RCC 7860 (cell line): ENCODE measurements around the gene TMEM220.
"Not testable (repeated sequence)": the region's sequence is repeated elsewhere in the genome, so short reads cannot be mapped to it uniquely, and the experiment has no call there.

Experiments
- DNase-seq: peaks from one replicate; pipeline ENCODE4 v3.0.0-alpha.2; 2015; ENCODE audit warnings: low spot score
- FAIRE-seq: peaks from 2 replicates; lab custom pipeline; 2012; peaks lifted over from hg19 to GRCh38; lab: Jason Lieb, UNC

Gene TMEM220

DNA sequence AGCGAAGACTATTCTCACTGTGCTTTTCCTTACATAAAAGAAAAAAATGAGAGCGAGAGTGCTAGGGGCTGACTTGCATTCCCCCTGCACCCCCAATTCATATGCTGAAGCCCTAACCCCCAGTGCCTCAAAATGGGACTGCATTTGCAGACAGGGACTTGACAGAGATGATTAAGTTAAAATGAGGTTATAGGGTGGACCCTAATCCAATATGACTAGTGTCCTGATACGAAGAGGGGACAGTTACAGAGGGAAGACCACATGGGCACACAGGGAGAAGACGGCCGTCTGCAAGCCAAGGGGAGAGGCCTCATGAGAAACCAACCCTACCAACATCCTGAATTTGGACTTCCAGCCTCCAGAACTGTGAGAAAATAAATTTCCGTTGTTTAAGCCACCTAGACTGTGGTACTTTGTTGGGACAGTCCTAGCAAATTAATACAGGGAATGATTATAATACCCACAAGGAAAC is 1.6 kb upstream of the TMEM220 start:
- FAIRE-seq (no peak), DNase-seq (no peak)

- not testable (repeated sequence) for FAIRE-seq, DNase-seq
These were observed 424 bp upstream of the TMEM220 start for GRCh38 chr17:10730247-10730646.

DNA sequence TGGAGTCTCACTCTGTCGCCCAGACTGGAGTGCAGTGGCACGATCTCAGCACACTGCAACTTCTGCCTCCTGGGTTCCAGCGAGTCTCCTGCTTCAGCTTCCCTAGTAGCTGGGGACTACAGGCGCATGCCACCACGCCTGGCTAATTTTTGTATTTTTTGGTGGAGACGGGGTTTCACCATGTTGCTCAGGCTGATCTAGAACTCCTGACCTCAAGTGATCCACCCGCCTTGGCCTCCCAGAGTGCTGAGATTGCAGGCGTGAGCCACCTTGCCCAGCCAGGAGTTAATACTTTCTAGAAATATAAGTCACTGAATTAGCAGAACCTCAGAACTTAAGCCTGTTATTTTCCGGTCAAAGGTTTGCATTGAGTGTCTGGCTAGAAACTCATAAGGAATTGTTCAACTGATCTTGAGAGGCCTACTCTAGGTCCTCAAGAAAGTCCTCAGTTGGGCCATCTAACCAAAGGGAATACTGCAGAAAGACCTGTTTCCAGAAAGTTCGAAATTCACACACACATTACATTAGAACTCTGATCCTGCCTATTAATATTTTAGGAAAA is 1.4 kb downstream of the TMEM220 start:
- DNase-seq, result no peak
- FAIRE-seq, result no peak

DNA sequence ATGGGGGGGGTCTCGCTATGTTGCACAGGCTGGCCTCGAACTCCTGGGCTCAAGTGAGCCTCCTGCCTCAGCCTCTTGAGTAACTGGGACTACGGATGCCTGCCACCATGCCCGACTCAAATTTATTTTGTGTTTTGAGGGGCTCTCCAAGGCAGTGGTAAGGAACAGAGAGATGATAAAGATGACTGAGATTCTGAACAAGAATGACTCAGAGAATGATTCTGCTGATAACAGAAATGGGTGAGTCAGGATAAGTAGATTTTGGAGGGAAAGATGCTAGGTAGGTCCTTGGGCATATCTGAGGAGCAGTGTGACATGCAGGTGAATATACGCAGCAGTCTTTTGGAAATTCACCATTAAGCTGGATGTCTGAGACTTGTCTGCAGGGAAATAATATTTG is 2.6 kb downstream of the TMEM220 start:
- FAIRE-seq (no peak), DNase-seq (peak; percentile 5)

DNA sequence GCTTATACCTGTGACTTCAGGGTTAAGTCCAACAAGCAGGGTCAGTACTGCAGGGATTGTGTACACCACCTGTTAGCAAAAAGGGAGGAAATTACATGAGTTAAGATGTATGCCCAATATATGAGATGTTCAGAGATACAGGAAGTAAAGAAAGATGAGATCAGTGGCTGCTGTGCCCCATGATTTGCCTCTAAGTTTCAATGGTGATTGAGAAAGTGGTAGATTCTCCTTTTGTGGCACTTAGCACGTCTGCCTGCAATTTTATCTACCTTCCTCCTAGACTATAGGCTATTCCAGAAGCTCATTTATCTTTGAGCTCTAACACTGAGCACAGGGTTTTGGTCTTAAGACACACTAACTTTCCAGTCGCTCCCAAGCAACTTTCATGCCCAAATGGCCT is 3.6 kb downstream of the TMEM220 start:
- FAIRE-seq (no peak), DNase-seq (no peak)

- FAIRE-seq (no peak), DNase-seq (no peak)
These were observed 4.6 kb downstream of the TMEM220 start for GRCh38 chr17:10725262-10725661.

GRCh38 chr17:10724546-10725195 is 5.2 kb downstream of the TMEM220 start:
- no peak for FAIRE-seq
- DNase-seq, result no peak

DNA sequence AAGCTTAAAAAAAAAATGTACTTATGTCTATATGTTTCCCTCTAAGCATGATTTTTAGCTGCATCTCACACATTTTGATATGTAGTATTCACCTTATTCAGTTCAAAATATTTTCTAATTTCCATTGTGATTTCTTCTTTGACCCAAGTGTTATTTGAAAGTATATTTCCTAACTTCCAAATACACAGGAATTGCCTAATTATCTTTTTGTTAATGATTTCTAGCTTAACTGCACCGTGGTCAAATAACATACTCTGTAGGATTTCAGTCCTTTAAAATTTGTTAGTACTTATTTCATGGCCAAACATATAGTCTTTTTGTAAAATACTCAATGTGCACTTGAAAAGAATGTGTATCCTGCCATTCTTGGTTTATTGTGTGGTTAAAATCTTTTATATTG is 11.3 kb downstream of the TMEM220 start:
- DNase-seq (no peak), FAIRE-seq (no peak)

GRCh38 chr17:10716218-10716617 is 13.6 kb downstream of the TMEM220 start:
- DNase-seq (no peak), FAIRE-seq (no peak)

DNA sequence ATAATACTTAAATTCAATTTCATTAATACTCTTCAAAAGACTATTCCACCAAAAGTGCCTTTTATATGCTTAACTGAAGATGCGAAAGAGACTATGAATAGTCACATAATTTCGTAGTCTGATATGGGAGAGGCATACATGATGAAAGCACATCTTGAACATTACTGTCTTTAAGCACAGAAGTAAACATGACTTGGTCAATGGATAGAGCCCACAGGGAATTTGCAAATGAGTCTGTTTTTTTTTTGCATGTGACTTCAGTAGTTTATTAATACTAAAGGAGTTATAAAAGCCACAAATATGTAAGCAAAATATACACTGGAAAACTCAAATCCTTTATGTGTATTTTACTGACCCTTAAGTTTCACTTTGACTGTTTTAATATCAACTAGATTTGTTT is 16.5 kb downstream of the TMEM220 start:
- DNase-seq, result no peak
- no peak for FAIRE-seq

GRCh38 chr17:10705727-10706126 is 24.1 kb downstream of the TMEM220 start:
- FAIRE-seq (no peak), DNase-seq (no peak)

DNA sequence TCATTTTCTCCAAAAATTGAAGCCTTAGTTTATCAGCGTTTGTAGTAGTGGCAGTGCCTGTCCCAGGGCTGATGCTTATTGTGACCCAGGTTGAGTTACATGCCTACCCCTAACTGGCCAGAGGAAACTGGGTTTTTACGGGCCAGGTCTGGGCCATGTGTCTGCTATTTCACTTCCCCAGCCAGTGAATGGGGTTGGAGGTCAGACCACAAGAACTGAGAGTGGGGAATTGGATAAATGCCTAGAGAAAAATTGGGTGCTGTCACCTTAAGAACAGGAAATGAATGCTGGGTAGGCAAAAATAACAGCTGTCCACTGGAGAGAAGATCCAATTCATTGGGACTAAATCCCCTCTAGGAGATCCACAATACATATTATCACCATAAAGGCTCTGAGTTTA is 27.2 kb downstream of the TMEM220 start:
- DNase-seq, result no peak
- FAIRE-seq, result no peak

DNA sequence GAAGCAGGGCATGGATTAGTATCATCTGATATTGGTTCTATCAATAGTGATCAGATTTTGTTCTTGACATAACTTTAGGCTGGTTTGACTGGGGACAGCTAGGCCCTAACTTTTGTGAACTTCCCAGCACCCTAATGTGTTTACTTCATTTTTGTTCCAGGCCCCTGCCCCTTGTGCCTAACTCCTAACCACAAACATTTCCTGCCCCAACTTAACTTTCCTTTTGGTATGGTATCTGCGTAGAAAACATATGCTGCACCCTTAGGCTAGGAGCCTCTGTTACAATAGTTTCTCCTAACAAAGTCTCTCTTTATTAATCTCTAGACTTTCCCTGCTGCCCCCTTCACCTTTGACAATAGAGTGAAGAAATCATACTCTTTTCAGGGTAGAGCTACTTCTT is 30.0 kb downstream of the TMEM220 start:
- no peak for DNase-seq
- FAIRE-seq, result no peak

GRCh38 chr17:10698096-10698818 is 31.6 kb downstream of the TMEM220 start:
- DNase-seq (no peak), FAIRE-seq (no peak)

DNA sequence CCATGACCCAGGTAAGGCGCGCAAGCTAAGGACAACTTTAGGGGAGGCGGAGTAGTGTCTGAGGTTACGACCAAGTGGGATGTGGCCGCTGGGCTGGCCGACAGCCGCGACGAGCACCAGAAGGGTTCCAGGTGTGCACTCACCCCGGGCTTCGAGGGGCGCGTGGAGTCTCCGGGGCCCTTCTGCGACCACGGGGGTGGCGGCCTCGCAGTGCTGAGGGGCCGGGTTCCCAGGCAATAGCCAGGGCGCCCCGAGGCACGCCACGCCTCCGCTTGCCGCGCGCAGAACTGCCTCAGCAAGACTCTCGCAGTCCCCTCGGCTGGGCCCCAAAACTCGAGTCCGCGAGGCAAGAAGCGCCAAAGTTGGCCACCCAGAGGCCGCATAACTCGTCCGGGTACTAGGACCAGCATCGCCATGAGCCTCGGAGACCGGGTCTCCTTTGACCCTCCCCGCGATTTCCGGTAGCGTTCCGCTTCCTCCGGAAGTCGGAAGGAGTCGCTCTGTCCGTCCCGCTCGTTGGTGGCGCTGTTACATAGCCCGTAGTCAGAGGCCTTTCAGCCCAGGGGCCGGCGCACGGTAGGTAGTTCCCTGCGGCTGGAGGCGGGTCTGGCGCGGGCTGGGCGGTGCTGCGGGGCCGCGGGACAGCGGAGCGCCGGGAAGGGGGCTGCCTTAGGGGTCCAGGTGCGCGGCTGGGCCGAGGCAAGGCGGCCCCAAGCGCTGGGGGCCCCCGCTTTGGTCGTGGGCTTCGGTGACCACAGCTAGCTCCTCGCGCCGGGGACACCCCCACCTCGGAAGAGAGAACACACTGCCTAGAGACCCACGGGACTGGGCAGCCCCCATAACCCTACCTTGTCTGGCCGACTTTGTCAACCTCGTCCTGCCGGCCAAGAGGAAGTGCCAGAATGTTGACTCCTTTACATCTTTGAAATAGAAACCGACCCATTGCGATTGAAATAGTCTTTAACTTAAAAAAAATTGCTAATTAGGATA is 32.4 kb downstream of the TMEM220 start, which contains the start of the genes ADPRM and SCO1:
ADPRM (plus strand) TSS at position 503 of the 990 bp plus-strand sequence. CDS start 7,333 bp downstream, outside the sequence.
SCO1 (minus strand) TSS at position 442 of the 990 bp plus-strand sequence; CDS start at position 416, 26 bp downstream.
- FAIRE-seq, result peak; percentile 14
- peak; percentile 76 for DNase-seq

- not testable (repeated sequence) for FAIRE-seq, DNase-seq
These were observed 33.9 kb downstream of the TMEM220 start for GRCh38 chr17:10695875-10696407.

GRCh38 chr17:10687499-10687898 is 42.3 kb downstream of the TMEM220 start:
- FAIRE-seq (no peak), DNase-seq (no peak)

GRCh38 chr17:10683853-10684252 is 46.0 kb downstream of the TMEM220 start:
- peak; percentile 10 for DNase-seq
- no peak for FAIRE-seq

- FAIRE-seq, result no peak
- DNase-seq, result no peak
These were observed 47.9 kb downstream of the TMEM220 start for GRCh38 chr17:10681866-10682446.

DNA sequence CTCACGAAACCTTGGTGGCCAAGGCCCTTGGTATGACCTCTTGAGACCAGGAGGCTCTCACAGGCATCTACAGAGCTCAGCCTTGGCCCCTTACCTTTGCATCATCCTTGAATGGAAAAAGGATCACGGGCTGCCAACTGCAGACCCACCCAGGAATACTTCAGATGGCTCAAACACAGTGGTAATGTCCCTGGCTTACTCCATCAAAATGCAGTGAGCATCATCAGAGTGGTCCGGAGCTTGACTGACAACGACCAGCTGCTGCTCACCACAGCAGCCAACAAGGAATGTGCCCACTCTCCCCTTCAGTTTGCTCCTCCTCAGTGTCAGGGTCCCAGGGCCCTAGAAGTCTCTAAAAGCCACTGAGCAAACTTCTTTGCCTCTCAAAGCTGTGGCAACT is 55.1 kb downstream of the TMEM220 start:
- no peak for DNase-seq
- no peak for FAIRE-seq
